GM19328 (cell line): ENCODE data around the gene REXO4.
"Not testable (repeated sequence)": the region's sequence is repeated elsewhere in the genome, so short reads cannot be mapped to it uniquely, and the experiment has no call there.

Experiments
- ATAC-seq: cut with Tn5 transposase; IDR thresholded peaks from one replicate; pipeline ENCODE4 v1.9.1; 2021; ENCODE audit warnings: mild to moderate bottlenecking, moderate library complexity; ENCODE audit not compliant: unreplicated experiment

The REXO4 gene

GRCh38 chr9:133421615-133422542, 4.1 kb upstream of the REXO4 start, which contains the start of gene ADAMTS13:
Gene ADAMTS13, plus strand, starts transcription at chr9:133422367. Its CDS starts 77 bp downstream, at chr9:133422444.
- no peak for ATAC-seq

DNA sequence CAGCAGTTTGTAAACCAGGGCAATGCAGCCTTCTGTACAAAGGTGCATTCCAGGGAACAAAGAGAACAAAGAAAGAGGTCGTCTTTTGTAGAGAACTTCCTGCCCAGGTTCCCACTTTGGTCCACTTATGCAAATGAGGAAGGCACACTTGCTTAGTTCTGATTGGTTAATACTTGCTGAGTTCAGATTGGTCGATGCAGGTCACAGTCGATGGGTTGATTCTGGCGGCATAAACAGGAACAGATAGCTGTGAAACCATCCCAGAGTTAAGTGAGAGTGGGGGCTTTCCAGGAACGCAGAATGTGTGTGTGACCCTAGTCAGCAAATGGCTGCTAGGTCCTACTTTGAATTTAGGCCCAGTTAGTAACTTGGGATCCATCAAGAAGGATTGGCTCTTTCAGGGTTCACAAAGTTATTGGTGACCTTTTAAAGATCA, 2.6 kb upstream of the REXO4 start:
- ATAC-seq: no peak

GRCh38 chr9:133419005-133419404, 1.2 kb upstream of the REXO4 start:
- ATAC-seq: no peak

DNA sequence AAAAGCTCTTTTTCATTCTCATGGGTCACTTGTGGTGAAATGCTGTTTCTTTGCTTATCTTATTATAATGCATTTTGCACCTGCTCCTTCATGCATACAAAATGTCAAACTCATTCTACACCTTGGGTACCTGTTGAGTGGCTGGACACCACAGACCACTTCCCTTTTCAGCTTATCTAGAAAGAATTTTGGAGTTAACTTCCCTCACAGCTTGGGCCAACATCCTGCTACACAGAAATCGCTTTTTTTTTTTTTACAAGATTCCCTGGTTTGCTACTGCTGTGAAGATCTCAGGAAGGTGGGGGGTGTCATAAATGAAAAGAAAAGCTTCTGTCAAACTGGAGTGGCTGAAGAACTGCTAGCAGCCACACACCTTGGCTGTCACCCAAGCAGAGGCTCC, 2.6 kb downstream of the REXO4 start:
- ATAC-seq: no peak

- no peak for ATAC-seq
These were observed 9.8 kb downstream of the REXO4 start for GRCh38 chr9:133408042-133408441.

DNA sequence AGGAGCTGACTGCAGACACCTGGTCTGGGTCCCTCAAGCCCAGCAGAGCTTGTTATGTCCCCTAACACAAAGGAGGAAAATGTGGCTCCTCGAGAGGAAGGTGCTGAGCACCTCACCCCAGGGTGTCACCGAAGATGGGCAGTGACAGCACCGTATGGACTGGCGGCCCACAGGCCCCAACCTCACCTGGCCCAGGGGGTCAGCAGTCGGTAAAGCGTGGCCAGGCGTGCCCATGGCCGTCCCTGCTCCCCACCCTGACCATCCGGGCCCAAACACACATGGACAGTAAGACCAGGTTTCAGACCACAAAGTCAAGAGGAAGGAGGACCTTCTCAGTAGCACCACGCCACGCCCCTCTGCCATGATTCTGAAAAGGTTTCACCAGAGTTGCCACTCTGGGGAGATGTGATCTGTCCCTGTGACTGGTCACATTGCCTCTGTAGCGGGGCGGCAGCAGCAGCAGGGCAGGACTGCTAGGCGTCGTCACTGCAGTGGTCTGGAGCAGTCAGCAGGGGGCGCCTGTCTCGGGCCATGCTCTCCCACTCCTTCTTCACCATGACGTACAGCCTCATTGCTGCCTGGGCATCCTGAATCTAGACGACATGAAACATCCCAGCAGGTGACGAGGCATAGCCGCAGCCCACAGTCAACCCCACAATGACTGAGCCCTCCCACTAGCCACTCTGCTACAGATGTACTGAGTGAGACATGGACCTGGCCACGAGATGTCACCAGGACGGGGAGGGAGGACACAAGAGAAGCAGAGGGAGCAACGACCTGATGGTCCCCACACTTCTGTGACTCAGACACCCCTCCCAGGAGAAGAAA, 11.1 kb downstream of the REXO4 start:
- no peak for ATAC-seq

DNA sequence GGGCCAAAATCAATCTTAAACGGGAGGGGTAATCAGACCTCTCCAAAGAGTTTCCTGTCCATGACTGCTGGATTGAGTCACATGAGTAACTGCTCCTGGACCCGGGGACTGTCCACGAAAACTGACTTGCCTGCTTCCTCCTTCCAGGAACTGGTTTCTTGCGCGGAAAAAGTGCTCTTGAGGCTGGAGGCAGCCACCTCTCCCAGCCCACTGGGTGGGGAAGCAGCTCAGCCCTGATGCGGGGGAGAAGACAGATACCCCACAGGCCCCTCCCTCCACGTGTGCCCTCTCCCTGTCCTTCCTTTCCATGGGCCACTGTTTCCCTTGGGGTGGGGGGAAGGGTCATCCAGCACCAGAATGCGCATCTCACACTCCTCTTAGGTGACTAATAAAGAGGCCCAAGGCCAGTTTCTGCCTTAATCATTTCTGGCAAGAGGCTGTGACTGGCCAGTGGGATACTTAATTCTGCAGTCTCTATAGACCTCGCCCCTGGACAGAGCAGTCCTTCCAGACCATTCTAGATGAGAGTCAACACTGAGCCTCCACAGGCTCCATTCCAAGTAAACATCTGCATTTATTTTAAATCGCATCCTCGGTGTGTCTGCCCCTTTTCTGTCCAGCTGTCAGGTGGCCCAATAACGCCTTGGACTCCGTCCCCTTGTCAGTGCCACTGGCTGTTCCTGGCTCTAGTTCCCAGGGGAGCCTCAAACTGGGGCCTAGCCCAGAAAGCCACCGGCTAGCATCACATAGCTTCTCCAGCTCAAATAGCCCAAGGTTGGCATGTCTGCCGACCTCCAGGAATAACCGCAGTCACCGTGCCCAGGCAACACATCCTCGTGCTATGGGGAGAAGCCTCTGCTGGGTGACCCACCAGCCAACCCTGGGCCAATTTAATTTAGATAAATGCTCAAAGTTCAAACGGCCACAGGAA, 12.0 kb downstream of the REXO4 start:
- ATAC-seq: no peak

GRCh38 chr9:133404454-133405002, 13.3 kb downstream of the REXO4 start:
- ATAC-seq: no peak

- ATAC-seq: no peak
These were observed 13.9 kb downstream of the REXO4 start for GRCh38 chr9:133403766-133404453.

- no peak for ATAC-seq
These were observed 15.1 kb downstream of the REXO4 start for GRCh38 chr9:133402689-133403088.

DNA sequence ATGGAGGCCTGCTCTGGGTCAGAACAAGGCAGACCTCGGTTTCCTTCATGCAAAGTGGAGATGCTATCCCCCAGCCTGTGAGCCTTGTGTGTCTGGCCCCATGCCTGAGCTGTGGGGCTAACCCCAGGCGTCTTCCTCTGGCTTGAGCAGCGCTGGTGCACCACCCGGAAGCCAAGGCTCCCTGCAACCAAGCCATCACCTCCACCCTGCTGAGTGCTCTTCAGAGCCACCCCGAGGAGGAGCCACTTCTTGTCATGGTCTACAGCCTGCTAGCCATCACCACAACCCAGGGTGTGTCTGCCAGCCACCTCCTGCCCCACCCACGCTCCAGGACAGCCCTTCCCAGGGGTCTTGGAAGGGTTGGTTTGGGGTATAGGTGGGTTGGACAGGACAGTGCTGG, 16.2 kb downstream of the REXO4 start:
- no peak for ATAC-seq

GRCh38 chr9:133400292-133400691, 17.5 kb downstream of the REXO4 start:
- no peak for ATAC-seq

GRCh38 chr9:133397895-133398294, 19.9 kb downstream of the REXO4 start:
- ATAC-seq: no peak

- no peak for ATAC-seq
These were observed 20.4 kb downstream of the REXO4 start for GRCh38 chr9:133397370-133397769.

- ATAC-seq: no peak
These were observed 20.9 kb downstream of the REXO4 start for GRCh38 chr9:133396952-133397351.

DNA sequence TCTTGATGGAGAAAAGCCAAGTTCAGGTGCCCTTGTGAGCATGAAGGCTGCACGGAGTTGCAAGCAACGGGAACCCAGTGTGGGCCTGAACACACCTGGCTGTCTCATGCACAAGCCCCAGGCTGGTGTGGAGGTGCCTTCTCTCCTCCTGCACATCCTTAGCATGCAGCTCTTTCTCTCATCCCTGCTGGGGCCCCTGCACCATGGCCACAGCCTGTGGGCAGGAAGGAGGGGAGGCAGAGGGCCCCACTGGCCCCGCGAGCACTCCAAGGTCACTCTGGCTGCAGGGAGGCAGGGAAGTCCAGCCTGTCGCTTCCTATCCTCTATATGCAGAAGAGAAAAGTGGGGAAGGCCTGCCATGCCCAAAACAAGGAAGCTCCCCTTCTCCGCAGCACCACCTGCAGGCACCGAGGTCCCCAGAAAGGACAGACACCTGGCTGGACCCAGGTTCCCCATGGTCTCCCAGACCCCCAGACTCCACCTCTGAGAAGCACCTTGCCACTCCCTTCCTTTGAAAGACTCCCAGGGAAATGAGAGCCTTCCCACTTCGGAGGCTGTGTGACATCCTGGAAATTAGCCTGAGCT, 23.0 kb downstream of the REXO4 start:
- no peak for ATAC-seq

DNA sequence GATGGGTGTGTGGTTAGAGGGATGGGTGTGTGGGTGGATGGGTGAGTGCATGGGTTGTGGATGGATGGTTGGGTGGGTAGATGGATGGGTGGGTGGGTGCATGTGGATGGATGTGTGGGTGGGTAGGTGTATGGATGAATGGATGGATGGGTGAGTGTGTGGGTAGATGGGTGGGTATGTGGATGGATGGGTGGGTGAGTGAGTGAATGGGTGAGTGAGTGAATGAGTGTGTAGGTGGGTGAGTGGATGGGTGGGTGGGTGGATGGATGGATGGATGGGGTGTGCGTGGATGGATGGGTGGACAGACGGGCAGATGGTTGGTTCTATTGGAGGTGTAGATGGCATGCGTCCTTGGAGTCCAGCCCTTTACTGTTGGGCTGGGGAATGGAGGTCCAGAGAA, 24.4 kb downstream of the REXO4 start:
- no peak for ATAC-seq

DNA sequence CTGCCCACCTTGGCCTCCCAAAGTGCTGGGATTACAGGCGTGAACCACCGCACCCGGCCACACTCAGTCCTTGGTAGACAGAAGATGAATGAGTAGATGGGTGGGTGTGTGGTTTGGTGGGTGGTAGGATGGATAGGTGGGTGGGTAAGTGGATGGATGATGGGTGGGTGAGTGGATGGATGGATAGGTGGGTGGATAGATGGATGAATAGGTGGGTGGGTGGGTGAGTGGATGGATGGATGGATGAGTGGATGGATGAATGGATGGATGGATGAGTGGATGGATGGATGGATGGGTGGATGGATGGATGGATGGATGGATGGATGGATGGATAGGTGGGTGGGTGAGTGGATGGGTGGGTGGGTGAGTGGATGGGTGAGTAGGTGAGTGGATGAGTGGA, 25.5 kb downstream of the REXO4 start:
- not testable (repeated sequence) for ATAC-seq

- not testable (repeated sequence) for ATAC-seq
These were observed 26.4 kb downstream of the REXO4 start for GRCh38 chr9:133391449-133391848.
